GM12878 (cell line): Measurements from ENCODE around the gene ULK1.

Experiments
- CTCF ChIP-seq, 3 experiments: IDR thresholded peaks in 2 of 3; conservative IDR thresholded peaks in 1 of 3; 2 replicates each; pipeline ENCODE4 v1.5.1; 2011; ENCODE audit warnings: low read depth in 3 of 3, low read length in 3 of 3, mild to moderate bottlenecking in 3 of 3, control low read depth in 2 of 3, moderate library complexity in 2 of 3, inconsistent platforms in 1 of 3, mixed read lengths in 1 of 3; ENCODE audit not compliant: control insufficient read depth in 2 of 3, insufficient read depth in 1 of 3; ENCODE audit errors: extremely low read depth in 1 of 3
- EED ChIP-seq: sonication (generic); IDR thresholded peaks from 2 replicates; pipeline ENCODE4 v1.6.1; 2016; ENCODE audit warnings: antibody characterized with exemption, low read depth
- FOXK2 ChIP-seq: fragments of 450-650 bp; IDR thresholded peaks from 2 replicates; pipeline ENCODE4 v1.6.1; 2017; ENCODE audit warnings: mild to moderate bottlenecking, moderate library complexity
- JUNB ChIP-seq: IDR thresholded peaks from 2 replicates; pipeline ENCODE4 v1.6.1; 2016; ENCODE audit warnings: antibody characterized with exemption, mild to moderate bottlenecking
- RFX5 ChIP-seq: IDR thresholded peaks from 2 replicates; pipeline ENCODE4 v1.6.1; 2011; ENCODE audit warnings: low read depth, low read length, improper control_type of control experiment
- SRF ChIP-seq, 2 experiments: IDR thresholded peaks; 2 replicates each; pipeline ENCODE4 v1.6.1; 2011; ENCODE audit warnings: low read depth in 2 of 2, low read length in 2 of 2, mild to moderate bottlenecking in 1 of 2, moderate library complexity in 1 of 2
- USF2 ChIP-seq: IDR thresholded peaks from 2 replicates; pipeline ENCODE4 v1.6.1; 2011; ENCODE audit warnings: low read depth, low read length, improper control_type of control experiment, borderline replicate concordance

GRCh38 chr12:131914179-131914702, 19.8 kb downstream of the ULK1 start:
- no peak for TF ChIP-seq RFX5
- TF ChIP-seq USF2, result no peak
- no peak for TF ChIP-seq EED
- TF ChIP-seq CTCF (IDR thresholded peaks at IDR 0.05 in 2 of 3, conservative IDR thresholded peaks at IDR 0.05 in 1 of 3; ENCODE audit: control insufficient read depth in 2 of 3, extremely low read depth in 1 of 3, insufficient read depth in 1 of 3, low read depth in 3 of 3, low read length in 3 of 3), result no peak
- no peak for TF ChIP-seq JUNB
- TF ChIP-seq SRF (IDR thresholded peaks at IDR 0.05; ENCODE audit: low read depth in 2 of 2, low read length in 2 of 2), result no peak
- no peak for TF ChIP-seq FOXK2
